ENCODE data around the gene LMAN1L. TPM values are rescaled to one million over a fixed set of nuclear protein-coding genes. Genes with fewer than 3 reads are reported as not detected.

LMAN1L gene
- total RNA-seq, 6 experiments from 2014 or later = not detected

GRCh38 chr15:74838746-74839525 lies 26.3 kb downstream of the LMAN1L start:
- no peaks in the 10 kb centered on the region for H3K36me3 Mint-ChIP-seq (ENCODE audit: low read depth)
- no peak overlapping the region for H3K27ac Mint-ChIP-seq
- H3K4me1 Mint-ChIP-seq (ENCODE audit: low read depth) = peaks cover 22% of the 10 kb centered on the region; the same call in 1 of the 2 replicates
- H3K4me3 Mint-ChIP-seq = no peak overlapping the region
- no peak for DNase-seq
- no peaks in the 10 kb centered on the region for H3K9me3 Mint-ChIP-seq
- peaks cover 3% of the 10 kb centered on the region for H3K27me3 Mint-ChIP-seq (ENCODE audit: insufficient read depth)
- TF ChIP-seq CTCF (IDR thresholded peaks at IDR 0.05) = no peak

GRCh38 chr15:74839526-74840395 lies 27.1 kb downstream of the LMAN1L start:
- Mint-ChIP-seq H3K4me3 (no peak overlapping the region), H3K4me1 (ENCODE audit: low read depth) (peaks cover 22% of the 10 kb centered on the region; the same call in 1 of the 2 replicates), H3K27me3 (ENCODE audit: insufficient read depth) (peaks cover 3% of the 10 kb centered on the region), H3K9me3 (no peaks in the 10 kb centered on the region), H3K27ac (no peak overlapping the region), H3K36me3 (ENCODE audit: low read depth) (no peaks in the 10 kb centered on the region)
- DNase-seq = no peak
- peak; percentile 20; the same call in 1 of the 2 replicates for TF ChIP-seq CTCF (IDR thresholded peaks at IDR 0.05)

GRCh38 chr15:74840851-74841775 lies 28.5 kb downstream of the LMAN1L start:
- H3K36me3 Mint-ChIP-seq (ENCODE audit: low read depth) = no peaks in the 10 kb centered on the region
- no peak for DNase-seq
- no peak overlapping the region for H3K27ac Mint-ChIP-seq
- TF ChIP-seq CTCF (IDR thresholded peaks at IDR 0.05) = no peak
- H3K4me1 Mint-ChIP-seq (ENCODE audit: low read depth) = peaks cover 17% of the 10 kb centered on the region; the same call in 1 of the 2 replicates
- no peaks in the 10 kb centered on the region; the same call in 1 of the 2 replicates for H3K27me3 Mint-ChIP-seq (ENCODE audit: insufficient read depth)
- H3K4me3 Mint-ChIP-seq = no peak overlapping the region
- H3K9me3 Mint-ChIP-seq = no peaks in the 10 kb centered on the region

GRCh38 chr15:74841891-74842373 lies 29.3 kb downstream of the LMAN1L start:
- no peaks in the 10 kb centered on the region for H3K9me3 Mint-ChIP-seq
- H3K27me3 Mint-ChIP-seq (ENCODE audit: insufficient read depth) = no peaks in the 10 kb centered on the region; the same call in 1 of the 2 replicates
- no peaks in the 10 kb centered on the region for H3K36me3 Mint-ChIP-seq (ENCODE audit: low read depth)
- peak overlapping the region; percentile 94 for H3K4me3 Mint-ChIP-seq
- DNase-seq = no peak
- TF ChIP-seq CTCF (IDR thresholded peaks at IDR 0.05) = no peak
- H3K27ac Mint-ChIP-seq = no peak overlapping the region
- H3K4me1 Mint-ChIP-seq (ENCODE audit: low read depth) = peaks cover 17% of the 10 kb centered on the region; the same call in 1 of the 2 replicates

Measured in HFFc6 (cell line).